D721Med (cell line): Measurements from ENCODE around the gene MAPK8IP2.

Source experiments
- DNase-seq: peaks from one replicate; pipeline ENCODE4 v3.0.0; 2011; ENCODE audit warnings: low spot score; ENCODE audit not compliant: insufficient read length
- FAIRE-seq: peaks from 2 replicates; lab custom pipeline; 2011; peaks lifted over from hg19 to GRCh38; lab: Jason Lieb, UNC
- TF ChIP-seq, protein P1 (sequence below): IDR thresholded peaks from 2 replicates; pipeline ENCODE4 v1.5.1; 2012; ENCODE audit warnings: mild to moderate bottlenecking, control low read depth; ENCODE audit not compliant: insufficient read depth; ENCODE audit errors: missing control alignments

Gene MAPK8IP2

GRCh38 chr22:50600538-50600937 lies at the start of gene MAPK8IP2:
TSS of gene MAPK8IP2 (plus strand) at chr22:50600793. CDS start at chr22:50600819, 26 bp downstream.
- TF ChIP-seq, protein P1, sequence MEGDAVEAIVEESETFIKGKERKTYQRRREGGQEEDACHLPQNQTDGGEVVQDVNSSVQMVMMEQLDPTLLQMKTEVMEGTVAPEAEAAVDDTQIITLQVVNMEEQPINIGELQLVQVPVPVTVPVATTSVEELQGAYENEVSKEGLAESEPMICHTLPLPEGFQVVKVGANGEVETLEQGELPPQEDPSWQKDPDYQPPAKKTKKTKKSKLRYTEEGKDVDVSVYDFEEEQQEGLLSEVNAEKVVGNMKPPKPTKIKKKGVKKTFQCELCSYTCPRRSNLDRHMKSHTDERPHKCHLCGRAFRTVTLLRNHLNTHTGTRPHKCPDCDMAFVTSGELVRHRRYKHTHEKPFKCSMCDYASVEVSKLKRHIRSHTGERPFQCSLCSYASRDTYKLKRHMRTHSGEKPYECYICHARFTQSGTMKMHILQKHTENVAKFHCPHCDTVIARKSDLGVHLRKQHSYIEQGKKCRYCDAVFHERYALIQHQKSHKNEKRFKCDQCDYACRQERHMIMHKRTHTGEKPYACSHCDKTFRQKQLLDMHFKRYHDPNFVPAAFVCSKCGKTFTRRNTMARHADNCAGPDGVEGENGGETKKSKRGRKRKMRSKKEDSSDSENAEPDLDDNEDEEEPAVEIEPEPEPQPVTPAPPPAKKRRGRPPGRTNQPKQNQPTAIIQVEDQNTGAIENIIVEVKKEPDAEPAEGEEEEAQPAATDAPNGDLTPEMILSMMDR, result no peak
- FAIRE-seq, result no peak
- peak; percentile 57 for DNase-seq

DNA sequence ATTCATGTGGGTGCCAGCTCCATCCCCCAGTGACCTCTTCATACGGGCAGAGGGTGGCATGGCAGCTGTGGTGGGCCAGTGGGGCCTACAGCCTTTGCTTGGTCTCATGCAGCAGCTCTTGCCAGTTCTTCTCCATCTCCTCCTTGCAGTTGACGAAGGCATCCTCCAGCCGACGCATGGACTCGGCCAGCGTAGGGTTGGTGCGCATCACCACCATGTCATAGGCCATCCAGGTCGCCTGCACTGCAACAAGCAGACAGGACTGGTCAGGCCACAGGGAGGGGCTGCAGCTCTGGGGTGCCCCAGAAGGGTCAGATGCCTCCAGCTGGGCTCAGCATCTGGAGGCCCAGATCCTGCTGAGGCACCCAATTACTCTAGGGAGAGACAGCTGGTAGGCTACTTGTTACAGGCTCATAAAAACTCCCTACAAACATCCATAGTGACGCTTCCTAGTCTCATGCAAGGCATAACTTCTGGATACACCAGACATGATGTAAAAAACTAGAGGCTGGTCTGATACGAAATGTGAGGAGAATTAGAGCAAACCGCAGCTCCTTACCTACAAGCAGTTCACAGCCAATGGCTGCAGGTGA lies 49.3 kb upstream of the MAPK8IP2 start:
- TF ChIP-seq, protein P1, result no peak
- DNase-seq (no peak), FAIRE-seq (no peak)

DNA sequence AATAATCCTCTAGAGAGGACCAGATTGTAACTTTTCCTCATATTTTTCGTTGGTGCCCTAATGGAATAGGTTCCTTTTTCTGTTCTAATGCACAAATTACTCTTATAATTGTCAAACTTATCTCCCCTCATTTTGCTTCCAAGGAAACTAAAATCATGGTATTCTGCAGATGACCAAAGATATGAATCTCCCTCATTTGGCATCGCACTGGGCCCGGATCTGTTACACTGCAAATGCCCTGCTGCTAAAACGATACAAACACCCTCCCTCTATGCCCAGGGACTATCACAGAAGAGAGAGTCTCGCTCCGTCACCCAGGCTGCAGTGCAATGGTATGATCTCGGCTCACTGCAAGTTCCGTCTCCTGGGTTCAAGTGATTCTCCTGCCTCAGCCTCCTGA lies 47.3 kb upstream of the MAPK8IP2 start:
- DNase-seq (no peak), FAIRE-seq (no peak)
- TF ChIP-seq, protein P1, result no peak

GRCh38 chr22:50556703-50557102 lies 43.9 kb upstream of the MAPK8IP2 start:
- no peak for FAIRE-seq

GRCh38 chr22:50560034-50560433 lies 40.6 kb upstream of the MAPK8IP2 start:
- FAIRE-seq (no peak), DNase-seq (no peak)
- TF ChIP-seq, protein P1, result no peak

More at GRCh38 chr22:50556703-50557102, 43.9 kb upstream of the MAPK8IP2 start:
- no peak for DNase-seq
- TF ChIP-seq, protein P1, result no peak

- FAIRE-seq (no peak), DNase-seq (no peak)
- TF ChIP-seq, protein P1, result no peak
These were observed 38.9 kb upstream of the MAPK8IP2 start for GRCh38 chr22:50561401-50562358.
